HG03439 (cell line): ENCODE measurements around the gene OBSL1.

Source experiments
- ATAC-seq: cut with Tn5 transposase; IDR thresholded peaks from one replicate; pipeline ENCODE4 v1.9.1; 2021; ENCODE audit warnings: mild to moderate bottlenecking, moderate library complexity; ENCODE audit not compliant: unreplicated experiment

The OBSL1 gene

GRCh38 chr2:219567791-219568361 is 3.5 kb downstream of the OBSL1 start:
- ATAC-seq = no peak

DNA sequence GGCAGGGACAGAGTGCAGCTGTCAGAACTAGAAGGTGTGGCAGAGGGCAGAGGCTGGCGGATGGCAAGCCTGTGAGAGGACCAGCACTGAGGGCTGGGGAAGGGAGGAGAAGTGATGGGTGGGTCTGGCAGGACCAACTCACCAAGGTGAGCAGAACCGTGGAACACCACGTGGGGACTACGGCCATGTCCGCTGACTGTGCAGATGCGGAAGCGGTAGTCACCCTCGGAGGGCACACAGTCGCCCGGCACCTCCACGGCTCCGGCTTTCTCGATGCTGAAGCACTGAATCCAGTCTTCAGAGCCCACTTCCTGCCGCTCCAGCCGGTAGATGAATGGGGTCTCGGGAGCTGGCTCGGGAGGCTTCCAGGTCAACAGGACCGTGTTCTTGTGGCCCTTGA is 4.2 kb downstream of the OBSL1 start:
- ATAC-seq = no peak

DNA sequence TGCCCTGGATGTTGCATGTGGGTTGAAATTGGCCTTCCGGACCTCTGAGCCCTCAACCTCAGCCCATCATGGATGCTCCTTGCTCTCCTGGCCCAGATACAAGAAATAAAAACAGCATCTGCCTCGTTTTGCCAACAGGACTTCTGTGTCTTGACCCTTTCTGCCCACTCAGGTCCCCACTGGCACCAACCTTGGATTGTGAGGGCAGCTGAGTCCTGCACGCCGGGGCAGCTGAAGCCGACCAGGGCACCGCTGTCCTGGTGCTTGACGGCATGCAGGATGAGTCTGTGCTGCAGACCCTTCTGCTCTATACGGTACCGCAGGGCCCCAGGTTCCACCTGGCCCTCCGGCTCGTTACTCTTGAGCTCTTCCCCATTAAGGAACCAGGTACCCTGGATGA is 4.7 kb downstream of the OBSL1 start:
- no peak for ATAC-seq

- no peak for ATAC-seq
Measured at GRCh38 chr2:219565130-219566080, 5.9 kb downstream of the OBSL1 start.

GRCh38 chr2:219563271-219563928 is 7.9 kb downstream of the OBSL1 start:
- ATAC-seq = no peak

- ATAC-seq = no peak
Measured at GRCh38 chr2:219562049-219563020, 9.0 kb downstream of the OBSL1 start.

DNA sequence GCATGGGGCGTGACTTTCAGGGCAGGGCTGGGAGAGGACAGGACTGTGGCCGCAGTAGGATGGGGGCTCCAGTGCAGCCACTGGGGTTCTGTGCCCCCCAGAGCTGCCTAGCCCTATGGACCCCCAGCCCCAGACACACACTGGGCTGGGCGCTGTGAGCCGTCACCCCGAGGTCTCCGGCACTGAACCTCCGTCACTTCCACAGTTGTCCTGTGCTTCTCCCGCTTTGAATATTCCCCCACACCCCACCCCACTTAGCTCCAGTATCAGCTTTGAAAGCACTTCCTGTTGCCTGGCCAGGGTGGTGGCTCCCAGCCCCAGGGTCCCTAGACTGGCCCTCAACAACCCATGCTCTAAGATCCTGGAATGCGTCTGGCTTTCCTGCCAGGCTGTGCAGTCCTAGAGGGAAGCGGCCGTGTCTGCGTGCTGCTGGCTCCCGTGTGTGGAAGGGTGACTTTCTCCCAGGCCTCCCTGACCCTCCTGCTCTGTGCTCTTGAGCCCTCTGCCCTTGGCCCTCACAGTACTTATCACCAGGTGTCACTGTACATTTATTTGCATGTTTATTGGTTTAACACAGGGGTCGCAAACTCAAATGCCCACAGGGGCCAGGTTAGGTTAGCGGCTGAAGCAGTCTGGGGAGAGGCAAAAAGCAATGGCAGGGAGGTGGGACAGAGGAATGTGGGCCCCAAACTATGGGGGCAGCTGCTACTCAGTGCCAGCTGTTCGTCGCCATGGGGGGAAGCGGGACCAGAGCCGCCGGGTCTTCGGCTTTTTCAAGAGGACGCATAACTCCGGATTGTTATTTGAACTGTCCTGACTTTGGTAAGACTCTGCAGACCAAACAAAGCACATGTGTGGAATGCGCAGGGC is 9.9 kb downstream of the OBSL1 start:
- ATAC-seq = no peak

DNA sequence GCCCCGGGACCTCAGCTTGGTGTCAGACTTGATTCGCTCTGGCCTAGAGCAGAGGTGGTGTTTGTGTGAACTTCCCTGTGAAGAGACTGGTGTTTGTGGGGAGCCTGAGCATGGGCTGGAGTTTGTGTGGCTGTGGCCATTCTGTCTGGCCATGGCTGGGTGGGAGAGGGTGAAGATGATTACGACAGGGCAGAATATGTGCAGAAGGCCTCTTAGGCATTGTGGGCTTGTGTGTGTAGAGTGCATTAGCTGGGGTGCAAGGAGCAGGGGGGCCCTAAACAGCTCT is 10.5 kb downstream of the OBSL1 start:
- no peak for ATAC-seq

DNA sequence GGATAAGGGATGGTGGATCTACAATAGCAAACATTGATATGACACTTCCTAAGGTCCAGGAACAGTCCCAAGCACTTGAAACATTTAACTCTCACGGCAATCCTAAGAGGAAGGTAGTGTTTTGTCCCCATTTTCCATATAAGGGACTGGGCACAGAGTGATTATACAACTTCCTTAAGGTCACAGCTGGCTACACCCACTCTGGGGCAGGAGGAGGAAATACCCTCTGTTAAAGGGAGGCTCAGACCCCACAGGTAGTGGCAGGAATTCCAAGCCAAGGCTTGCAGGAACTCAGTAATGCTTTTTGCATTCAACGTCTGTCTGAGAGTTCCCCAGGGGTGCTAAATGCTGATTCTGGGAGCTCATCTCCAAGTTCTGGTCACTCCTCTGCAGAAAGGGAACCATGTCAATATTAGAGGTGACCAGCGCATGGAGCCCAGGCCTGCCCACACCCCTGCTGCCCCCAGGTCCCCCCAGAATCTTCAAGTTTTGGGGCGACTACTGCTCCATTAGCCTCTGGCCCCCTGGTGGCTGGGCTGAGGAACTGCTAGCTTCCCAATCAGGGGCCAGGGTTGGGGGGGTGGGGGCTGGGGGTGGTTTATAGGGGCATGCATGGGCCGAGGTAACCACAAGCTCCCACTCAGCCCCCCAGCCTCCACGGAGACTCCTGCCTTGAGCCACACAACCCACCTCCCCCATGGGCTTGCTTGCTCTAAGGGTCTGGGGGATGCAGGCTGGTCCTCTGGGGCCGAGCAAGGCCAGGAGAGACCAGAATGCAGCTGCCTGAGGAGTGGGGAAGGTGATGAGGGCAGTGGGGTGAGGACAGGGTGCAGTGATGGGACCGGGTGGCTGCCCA is 11.1 kb downstream of the OBSL1 start:
- ATAC-seq = no peak

GRCh38 chr2:219559156-219559915 is 12.0 kb downstream of the OBSL1 start:
- no peak for ATAC-seq

DNA sequence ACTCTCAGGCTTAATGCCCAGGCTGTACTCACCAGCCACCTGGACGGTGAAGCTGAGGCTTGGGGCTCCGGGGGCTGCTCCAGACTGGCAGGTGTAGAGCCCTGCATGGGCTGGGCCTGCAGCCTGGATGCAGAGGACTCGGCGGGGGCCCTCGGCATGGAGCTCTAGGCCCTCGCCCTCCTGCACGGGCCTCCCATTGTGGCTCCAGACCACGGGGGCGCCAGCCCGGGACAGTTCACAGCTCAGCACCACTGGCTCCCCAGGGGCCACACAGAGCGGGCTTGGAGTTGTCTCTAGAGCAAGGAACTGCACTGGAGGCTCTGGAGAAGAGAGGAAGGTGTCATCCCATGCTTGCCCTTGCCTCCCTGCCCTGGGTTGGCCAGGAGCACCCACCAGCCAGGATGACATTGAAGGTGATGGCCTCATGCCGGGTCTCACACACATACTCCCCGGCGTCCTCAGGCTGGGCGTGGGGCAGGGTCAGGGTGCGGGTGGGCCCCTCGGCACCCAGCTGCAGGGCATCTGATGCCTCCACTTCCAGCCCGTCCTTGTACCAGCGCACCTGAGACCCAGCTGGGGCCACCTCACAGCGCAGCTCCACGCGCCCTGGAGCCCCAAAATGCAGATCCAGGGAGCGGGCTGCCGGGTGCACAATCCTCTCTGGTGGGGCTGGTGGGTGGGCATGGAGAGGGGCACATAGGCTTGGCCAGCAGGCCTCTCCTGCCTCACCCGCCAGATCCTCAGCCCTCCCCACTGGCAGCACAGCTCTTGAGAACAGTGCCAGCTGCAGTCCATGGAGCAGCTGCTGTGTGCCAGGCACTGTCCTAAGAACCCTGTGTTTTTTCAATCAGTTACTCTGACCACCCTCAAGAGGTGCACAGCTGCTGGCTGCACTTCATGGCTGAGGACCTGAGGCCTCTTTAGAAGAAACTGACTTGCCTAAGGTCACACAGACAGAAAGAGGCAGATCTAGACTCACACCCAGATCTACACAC is 13.3 kb downstream of the OBSL1 start:
- no peak for ATAC-seq

GRCh38 chr2:219557320-219557719 is 14.0 kb downstream of the OBSL1 start:
- no peak for ATAC-seq

GRCh38 chr2:219556413-219556812 is 14.9 kb downstream of the OBSL1 start:
- no peak for ATAC-seq

GRCh38 chr2:219555956-219556355 is 15.4 kb downstream of the OBSL1 start:
- ATAC-seq = no peak

DNA sequence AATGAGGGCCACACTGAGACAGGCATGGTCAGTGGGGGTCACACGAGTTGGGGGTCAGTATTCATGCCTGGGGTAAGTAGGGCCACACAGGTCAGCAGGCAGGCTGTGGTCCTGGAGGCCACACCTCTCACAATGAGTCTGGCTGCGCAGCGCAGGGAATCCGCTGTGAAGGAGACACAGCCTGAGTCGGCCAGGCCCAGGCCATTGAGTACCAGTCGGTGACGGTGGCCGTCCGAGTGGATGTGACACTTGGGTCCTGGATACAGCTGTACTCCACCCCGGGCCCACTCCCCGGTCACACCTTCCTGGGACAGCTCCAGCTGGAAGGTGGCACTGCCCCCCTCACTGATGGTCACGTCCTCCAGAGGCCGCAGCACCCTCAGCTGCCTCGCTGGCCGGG is 17.0 kb downstream of the OBSL1 start:
- no peak for ATAC-seq

GRCh38 chr2:219553463-219553963 is 17.8 kb downstream of the OBSL1 start:
- ATAC-seq = no peak

DNA sequence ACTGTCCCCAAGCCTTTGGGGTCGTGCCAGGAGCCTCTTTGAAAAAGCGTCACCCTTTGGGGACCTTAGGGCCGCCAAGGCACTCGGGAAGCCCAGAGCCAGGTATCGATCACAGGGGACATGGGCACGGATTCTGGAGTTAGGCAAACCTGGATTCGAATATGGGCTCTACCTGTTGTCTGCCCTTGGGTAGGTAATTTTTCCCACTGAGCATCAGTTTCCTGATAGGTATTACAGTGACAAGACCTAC is 18.2 kb downstream of the OBSL1 start:
- no peak for ATAC-seq
